H1 (cell line): ENCODE measurements around the gene THSD1.

ENCODE experiments used
- BRCA1 ChIP-seq: IDR thresholded peaks from 2 replicates; pipeline ENCODE4 v1.6.1; 2012; ENCODE audit warnings: low read depth, low read length, improper control_type of control experiment
- CBX5 ChIP-seq: fragments of 300-800, 300-1000 bp; sonication (generic); IDR thresholded peaks from 2 replicates; pipeline ENCODE4 v1.7.1; 2016; ENCODE audit warnings: antibody characterized with exemption, low read length, low read depth
- CEBPB ChIP-seq: IDR thresholded peaks from 2 replicates; pipeline ENCODE4 v1.6.1; 2012; ENCODE audit warnings: low read depth, low read length
- CHD2 ChIP-seq: IDR thresholded peaks from 2 replicates; pipeline ENCODE4 v1.6.1; 2012; ENCODE audit warnings: low read length, improper control_type of control experiment
- CHD7 ChIP-seq: fragments of 300-600 bp; sonication (generic); IDR thresholded peaks from 2 replicates; pipeline ENCODE4 v1.7.1; 2012; ENCODE audit warnings: low read length, moderate library complexity, mild to moderate bottlenecking, inconsistent platforms; ENCODE audit not compliant: insufficient replicate concordance
- CTCF ChIP-seq, 3 experiments: IDR thresholded peaks; 1 replicate in 2 of 3; 2 replicates in 1 of 3; pipeline versions ENCODE4 v1.5.1 to v1.6.1; 2011; ENCODE audit warnings: low read length in 3 of 3, mild to moderate bottlenecking in 3 of 3, inconsistent platforms in 2 of 3, low read depth in 1 of 3, moderate library complexity in 1 of 3; ENCODE audit not compliant: insufficient read depth in 1 of 3; ENCODE audit errors: control extremely low read depth in 1 of 3
- EP300 ChIP-seq, 2 experiments: IDR thresholded peaks; 1 replicate in 1 of 2; 2 replicates in 1 of 2; pipeline ENCODE4 v1.6.1; 2011 to 2012; ENCODE audit warnings: low read depth in 2 of 2, low read length in 2 of 2, mild to moderate bottlenecking in 2 of 2, borderline replicate concordance in 1 of 2, inconsistent platforms in 1 of 2, moderate library complexity in 1 of 2
- JUN ChIP-seq: IDR thresholded peaks from 2 replicates; pipeline ENCODE4 v1.6.1; 2011; ENCODE audit warnings: low read depth, mild to moderate bottlenecking, improper control_type of control experiment, low read length
- POLR2A ChIP-seq, 2 experiments: IDR thresholded peaks; 1 replicate in 1 of 2; 2 replicates in 1 of 2; pipeline ENCODE4 v1.6.1; 2011; ENCODE audit warnings: low read depth in 2 of 2, low read length in 2 of 2, mild to moderate bottlenecking in 2 of 2; ENCODE audit errors: control extremely low read depth in 1 of 2
- POLR2AphosphoS5 ChIP-seq: IDR thresholded peaks from 2 replicates; pipeline ENCODE4 v1.6.1; 2011; ENCODE audit warnings: low read depth, low read length
- RAD21 ChIP-seq, 2 experiments: IDR thresholded peaks in 1 of 2; conservative IDR thresholded peaks in 1 of 2; 2 replicates each; pipeline ENCODE4 v1.6.1; 2011; ENCODE audit warnings: low read depth in 2 of 2, low read length in 2 of 2, improper control_type of control experiment in 1 of 2, inconsistent platforms in 1 of 2, mild to moderate bottlenecking in 1 of 2, moderate library complexity in 1 of 2
- SIN3A ChIP-seq, 2 experiments: IDR thresholded peaks in 1 of 2; conservative IDR thresholded peaks in 1 of 2; 2 replicates each; pipeline ENCODE4 v1.6.1; 2011 to 2012; ENCODE audit warnings: low read length in 2 of 2, improper control_type of control experiment in 1 of 2, low read depth in 1 of 2, mild to moderate bottlenecking in 1 of 2
- SRF ChIP-seq: IDR thresholded peaks from 2 replicates; pipeline ENCODE4 v1.6.1; 2011; ENCODE audit warnings: mild to moderate bottlenecking, low read depth, low read length, moderate library complexity
- TAF7 ChIP-seq: optimal IDR thresholded peaks from 2 replicates; pipeline ENCODE3; 2011; ENCODE audit warnings: low read depth, mild to moderate bottlenecking, inconsistent platforms, low read length, moderate library complexity, borderline replicate concordance

- no peak for TF ChIP-seq POLR2AphosphoS5
- no peak for TF ChIP-seq CHD2
- no peak for TF ChIP-seq POLR2A (IDR thresholded peaks at IDR 0.05; ENCODE audit: control extremely low read depth in 1 of 2, low read depth in 2 of 2, low read length in 2 of 2)
- no peak for TF ChIP-seq SIN3A (conservative IDR thresholded peaks at IDR 0.05 in 1 of 2, IDR thresholded peaks at IDR 0.05 in 1 of 2; ENCODE audit: low read depth in 1 of 2, low read length in 2 of 2)
- no peak for TF ChIP-seq JUN
- no peak for TF ChIP-seq CTCF (IDR thresholded peaks at IDR 0.05; ENCODE audit: control extremely low read depth in 1 of 3, insufficient read depth in 1 of 3, low read depth in 1 of 3, low read length in 3 of 3)
- no peak for TF ChIP-seq EP300 (IDR thresholded peaks at IDR 0.05; ENCODE audit: borderline replicate concordance in 1 of 2, low read depth in 2 of 2, low read length in 2 of 2)
- no peak for TF ChIP-seq CBX5
- TF ChIP-seq CEBPB: no peak
- TF ChIP-seq RAD21 (IDR thresholded peaks at IDR 0.05 in 1 of 2, conservative IDR thresholded peaks at IDR 0.05 in 1 of 2; ENCODE audit: low read depth in 2 of 2, low read length in 2 of 2): no peak
- TF ChIP-seq TAF7: no peak
- no peak for TF ChIP-seq SRF
- no peak for TF ChIP-seq CHD7
- no peak for TF ChIP-seq BRCA1
Measured at GRCh38 chr13:52395704-52396103, 10.3 kb downstream of the THSD1 start.
